Trophoblast cell (in vitro differentiated cells and primary cell): Measurements from ENCODE around the gene C1QTNF8.

Experiments
- DNase-seq, 2 donors: peaks; one replicate each; pipeline ENCODE4 v3.0.0-alpha.2; 2016
- H2AFZ ChIP-seq: 2 replicates; pipeline ENCODE4 v1.6.1; 2013; ENCODE audit warnings: low read length, moderate library complexity, mild to moderate bottlenecking; ENCODE audit not compliant: insufficient read depth, poor library complexity
- H2AK5ac ChIP-seq: 2 replicates; pipeline ENCODE4 v1.6.1; 2013; ENCODE audit warnings: mild to moderate bottlenecking, low read length
- H2BK120ac ChIP-seq: 2 replicates; pipeline ENCODE4 v1.6.1; 2013; ENCODE audit warnings: low read length, mild to moderate bottlenecking, moderate library complexity; ENCODE audit not compliant: insufficient read depth, poor library complexity
- H2BK12ac ChIP-seq: 2 replicates; pipeline ENCODE4 v1.6.1; 2013; ENCODE audit warnings: mild to moderate bottlenecking, low read length, moderate library complexity
- H2BK5ac ChIP-seq: 2 replicates; pipeline ENCODE4 v1.6.1; 2013; ENCODE audit warnings: low read length, low read depth, moderate library complexity, mild to moderate bottlenecking; ENCODE audit not compliant: poor library complexity
- H3K14ac ChIP-seq: 2 replicates; pipeline ENCODE4 v1.6.1; 2013; ENCODE audit warnings: mild to moderate bottlenecking, low read length
- H3K18ac ChIP-seq: 2 replicates; pipeline ENCODE4 v1.6.1; 2013; ENCODE audit warnings: mild to moderate bottlenecking, low read length
- H3K23ac ChIP-seq: 2 replicates; pipeline ENCODE4 v1.6.1; 2013; ENCODE audit warnings: low read length
- H3K27ac ChIP-seq: 2 replicates; pipeline ENCODE4 v1.5.1; 2013; ENCODE audit warnings: low read depth, mild to moderate bottlenecking, inconsistent platforms, low read length, moderate library complexity
- H3K27me3 ChIP-seq: 2 replicates; pipeline ENCODE4 v1.6.1; 2013; ENCODE audit warnings: inconsistent platforms, mild to moderate bottlenecking, low read length, moderate library complexity; ENCODE audit not compliant: insufficient read depth
- H3K36me3 ChIP-seq, 2 experiments: 1 replicate in 1 of 2; 2 replicates in 1 of 2; pipeline ENCODE4 v1.6.1; 2013; ENCODE audit warnings: low read length in 2 of 2, mild to moderate bottlenecking in 2 of 2, moderate library complexity in 1 of 2; ENCODE audit not compliant: insufficient read depth in 2 of 2, control insufficient read depth in 1 of 2
- H3K4ac ChIP-seq: 2 replicates; pipeline ENCODE4 v1.6.1; 2013; ENCODE audit warnings: low read depth, mild to moderate bottlenecking, low read length, moderate library complexity
- H3K4me1 ChIP-seq, 2 experiments: 1 replicate in 1 of 2; 2 replicates in 1 of 2; pipeline ENCODE4 v1.6.1; 2013; ENCODE audit warnings: low read length in 2 of 2, mild to moderate bottlenecking in 2 of 2, moderate library complexity in 1 of 2; ENCODE audit not compliant: insufficient read depth in 2 of 2, control insufficient read depth in 1 of 2
- H3K4me2 ChIP-seq: 2 replicates; pipeline ENCODE4 v1.6.1; 2013; ENCODE audit warnings: inconsistent platforms, mild to moderate bottlenecking, low read length, moderate library complexity
- H3K4me3 ChIP-seq: 2 replicates; pipeline ENCODE4 v1.5.1; 2013; ENCODE audit warnings: mild to moderate bottlenecking, low read depth, low read length, inconsistent platforms
- H3K79me1 ChIP-seq: one replicate; pipeline ENCODE4 v1.6.1; 2013; ENCODE audit warnings: low read length
- H3K79me2 ChIP-seq: 2 replicates; pipeline ENCODE4 v1.6.1; 2013; ENCODE audit warnings: low read length, mild to moderate bottlenecking; ENCODE audit not compliant: control insufficient read depth, insufficient read depth, poor library complexity
- H3K9ac ChIP-seq: 2 replicates; pipeline ENCODE4 v1.6.1; 2013; ENCODE audit warnings: mild to moderate bottlenecking, low read length
- H3K9me3 ChIP-seq: 2 replicates; pipeline ENCODE4 v1.6.1; 2013; ENCODE audit warnings: low read depth, mild to moderate bottlenecking, control low read depth, inconsistent platforms, low read length; ENCODE audit not compliant: insufficient read depth
- H4K12ac ChIP-seq: 2 replicates; pipeline ENCODE4 v1.6.1; 2013; ENCODE audit warnings: low read depth, mild to moderate bottlenecking, low read length, moderate library complexity
- H4K8ac ChIP-seq: 2 replicates; pipeline ENCODE4 v1.6.1; 2013; ENCODE audit warnings: low read depth, mild to moderate bottlenecking, low read length, moderate library complexity
- H4K91ac ChIP-seq: one replicate; pipeline ENCODE4 v1.6.1; 2013; ENCODE audit warnings: low read depth, mild to moderate bottlenecking, low read length, moderate library complexity
- WGBS: extraction: QIAGEN DNeasy Blood & Tissue Kit; methylation state at CpG from one replicate; pipeline ENCODE4 v1.1.7; 2013; ENCODE audit warnings: missing lambda C conversion rate; ENCODE audit not compliant: insufficient read length, insufficient coverage; ENCODE audit errors: extremely low coverage; 5-methylcytosine and 5-hydroxymethylcytosine counted together

C1QTNF8 gene

DNA sequence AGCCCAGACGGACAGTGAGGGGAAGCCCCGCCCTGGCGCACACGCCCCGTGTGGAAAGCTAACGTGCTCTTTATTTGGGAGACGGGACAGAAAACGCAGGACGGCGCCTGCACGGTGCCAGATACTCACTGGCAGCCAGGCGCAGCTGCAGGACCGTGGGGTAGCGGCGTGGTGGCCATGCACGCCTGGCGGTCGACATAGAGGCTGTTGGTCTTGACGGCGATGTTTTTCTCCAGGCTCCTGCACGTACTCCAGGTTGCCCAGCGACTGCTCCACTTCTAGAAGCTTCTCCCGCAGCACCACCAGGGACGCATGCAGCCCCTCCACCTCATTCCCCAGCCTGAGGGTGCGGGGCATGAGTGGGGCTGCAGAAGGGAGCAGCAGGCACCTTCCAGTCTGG lies 5.1 kb upstream of the C1QTNF8 start:
- no peaks in the 10 kb centered on the region for H3K9me3 ChIP-seq
- H2BK12ac ChIP-seq: no peak overlapping the region
- H3K4me3 ChIP-seq: no peak overlapping the region
- H4K8ac ChIP-seq: no peak overlapping the region
- H2BK120ac ChIP-seq: no peak overlapping the region
- H2AK5ac ChIP-seq: no peak overlapping the region
- no peak overlapping the region for H3K4me2 ChIP-seq
- no peak overlapping the region for H3K18ac ChIP-seq
- no peak overlapping the region for H3K27ac ChIP-seq
- no peaks in the 10 kb centered on the region for H3K79me2 ChIP-seq
- H3K4ac ChIP-seq: no peak overlapping the region
- H3K23ac ChIP-seq: no peak overlapping the region
- H3K9ac ChIP-seq: no peak overlapping the region
- no peak overlapping the region for H2AFZ ChIP-seq
- H2BK5ac ChIP-seq: no peak overlapping the region
- H3K27me3 ChIP-seq: no peaks in the 10 kb centered on the region
- peaks cover 3% of the 10 kb centered on the region for H3K79me1 ChIP-seq
- no peaks in the 10 kb centered on the region for H3K36me3 ChIP-seq
- no peak overlapping the region for H4K91ac ChIP-seq
- DNase-seq: no peak
- H4K12ac ChIP-seq: no peak overlapping the region
- H3K14ac ChIP-seq: no peak overlapping the region
- H3K4me1 ChIP-seq: peaks cover 6% of the 10 kb centered on the region in 2 experiments
- WGBS: no CpG with 5 or more reads among the region's 25 CpGs

DNA sequence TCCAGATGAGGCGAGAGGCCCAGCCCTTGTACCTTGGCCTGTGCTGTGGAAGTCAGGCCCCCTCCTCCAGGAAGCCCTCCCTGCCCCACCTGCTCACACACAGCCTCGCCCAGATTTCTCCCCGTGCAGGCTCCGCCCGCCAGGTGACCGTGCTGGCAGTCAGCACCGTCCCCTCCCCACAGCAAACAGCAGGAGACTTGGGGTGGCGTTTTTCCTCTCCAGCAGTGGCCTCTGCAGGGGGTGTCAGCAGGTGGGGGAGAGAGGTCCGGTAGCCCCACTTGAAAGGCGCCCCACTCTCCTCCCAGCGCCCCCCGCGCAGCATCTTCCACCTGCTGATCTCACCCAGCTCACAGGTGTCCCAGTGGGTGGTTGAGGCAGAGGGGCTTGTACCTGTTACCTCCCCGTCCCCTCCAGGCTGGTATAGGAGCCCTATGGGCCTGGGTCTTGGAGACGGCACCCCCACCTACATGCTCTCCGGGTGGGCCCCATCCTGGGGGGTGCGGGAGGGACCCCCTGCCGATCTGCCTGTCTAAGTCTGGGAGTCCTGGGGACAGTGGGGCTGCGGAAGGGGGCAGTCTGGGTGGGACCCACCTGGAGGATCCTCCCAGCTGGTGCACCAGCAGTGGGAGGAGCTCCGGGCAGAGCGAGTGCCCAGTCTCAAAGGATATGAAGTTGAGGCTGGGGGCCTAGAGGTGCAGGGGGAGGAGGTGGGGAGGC lies 4.2 kb upstream of the C1QTNF8 start:
- Histone ChIP-seq H2BK12ac (no peak overlapping the region), H2AK5ac (no peak overlapping the region), H3K18ac (no peak overlapping the region), H3K79me1 (peaks cover 3% of the 10 kb centered on the region), H3K27ac (no peak overlapping the region), H3K4ac (no peak overlapping the region), H3K4me3 (no peak overlapping the region), H4K91ac (no peak overlapping the region), H3K23ac (no peak overlapping the region), H3K4me2 (no peak overlapping the region), H2BK5ac (no peak overlapping the region), H4K8ac (no peak overlapping the region), H3K9me3 (no peaks in the 10 kb centered on the region), H2BK120ac (no peak overlapping the region), H3K9ac (no peak overlapping the region), H3K36me3 (no peaks in the 10 kb centered on the region), H3K27me3 (no peaks in the 10 kb centered on the region), H3K79me2 (no peaks in the 10 kb centered on the region), H4K12ac (no peak overlapping the region), H3K4me1 (peaks cover 6% of the 10 kb centered on the region in 2 experiments), H2AFZ (no peak overlapping the region), H3K14ac (no peak overlapping the region)
- DNase-seq: no peak
- WGBS: no CpG with 5 or more reads among the region's 21 CpGs

DNA sequence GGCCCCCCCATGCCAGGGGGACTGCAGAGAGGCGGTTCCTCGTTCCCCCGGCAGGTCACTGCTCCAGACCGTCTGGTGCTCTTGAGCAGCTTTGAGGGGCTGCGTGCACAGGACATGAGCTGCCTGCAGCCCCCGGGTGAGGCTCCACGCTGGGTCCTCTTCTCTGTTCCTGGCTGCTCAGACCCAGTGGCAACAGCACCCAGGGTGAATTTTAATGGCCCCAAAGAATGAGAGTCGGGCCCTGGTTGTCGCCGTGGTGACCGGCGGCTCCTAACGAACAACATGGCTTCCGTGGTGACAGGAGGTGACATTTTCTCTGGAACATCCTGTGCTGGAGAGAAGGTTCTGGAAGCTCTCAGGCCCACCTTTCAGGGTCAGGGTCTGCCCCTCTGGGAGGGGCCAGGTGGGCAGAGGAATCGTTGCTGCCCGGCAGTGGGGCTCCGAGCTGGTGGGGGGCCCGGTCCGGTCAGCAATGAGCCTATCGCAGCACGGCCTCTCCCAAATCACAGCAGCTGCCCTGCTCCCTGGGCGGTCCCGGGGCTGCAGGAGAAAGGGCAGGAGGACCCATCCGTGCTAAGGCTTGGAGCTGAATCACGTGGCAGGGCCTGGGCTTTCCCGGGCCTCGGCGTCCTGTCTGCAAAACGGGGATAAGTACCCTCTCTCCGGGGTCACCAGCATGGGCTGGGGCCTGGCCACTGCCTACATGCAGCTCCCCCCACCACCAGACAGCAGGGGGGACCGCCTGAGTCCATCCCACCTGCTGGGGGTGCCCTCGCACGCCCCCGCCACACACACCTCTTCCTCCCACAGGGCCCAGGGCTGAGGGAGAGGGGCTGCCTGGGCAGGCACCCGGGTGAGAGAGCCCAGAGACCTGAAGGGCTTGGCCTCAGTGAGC lies 3.4 kb upstream of the C1QTNF8 start:
- H3K9me3 ChIP-seq: no peaks in the 10 kb centered on the region
- no peaks in the 10 kb centered on the region for H3K36me3 ChIP-seq
- H2BK5ac ChIP-seq: no peak overlapping the region
- H2BK12ac ChIP-seq: no peak overlapping the region
- H3K14ac ChIP-seq: no peak overlapping the region
- peaks cover 3% of the 10 kb centered on the region for H3K79me1 ChIP-seq
- H3K23ac ChIP-seq: no peak overlapping the region
- H3K4ac ChIP-seq: no peak overlapping the region
- no peak overlapping the region for H3K4me3 ChIP-seq
- no peak overlapping the region for H4K12ac ChIP-seq
- H2AFZ ChIP-seq: no peak overlapping the region
- no CpG with 5 or more reads among the region's 35 CpGs for WGBS
- H3K9ac ChIP-seq: no peak overlapping the region
- H2BK120ac ChIP-seq: no peak overlapping the region
- H3K4me1 ChIP-seq: peaks cover 6% of the 10 kb centered on the region in 2 experiments
- H3K4me2 ChIP-seq: no peak overlapping the region
- DNase-seq: no peak
- H3K18ac ChIP-seq: no peak overlapping the region
- H2AK5ac ChIP-seq: no peak overlapping the region
- H3K79me2 ChIP-seq: no peaks in the 10 kb centered on the region
- no peak overlapping the region for H3K27ac ChIP-seq
- H3K27me3 ChIP-seq: no peaks in the 10 kb centered on the region
- H4K8ac ChIP-seq: no peak overlapping the region
- H4K91ac ChIP-seq: no peak overlapping the region

DNA sequence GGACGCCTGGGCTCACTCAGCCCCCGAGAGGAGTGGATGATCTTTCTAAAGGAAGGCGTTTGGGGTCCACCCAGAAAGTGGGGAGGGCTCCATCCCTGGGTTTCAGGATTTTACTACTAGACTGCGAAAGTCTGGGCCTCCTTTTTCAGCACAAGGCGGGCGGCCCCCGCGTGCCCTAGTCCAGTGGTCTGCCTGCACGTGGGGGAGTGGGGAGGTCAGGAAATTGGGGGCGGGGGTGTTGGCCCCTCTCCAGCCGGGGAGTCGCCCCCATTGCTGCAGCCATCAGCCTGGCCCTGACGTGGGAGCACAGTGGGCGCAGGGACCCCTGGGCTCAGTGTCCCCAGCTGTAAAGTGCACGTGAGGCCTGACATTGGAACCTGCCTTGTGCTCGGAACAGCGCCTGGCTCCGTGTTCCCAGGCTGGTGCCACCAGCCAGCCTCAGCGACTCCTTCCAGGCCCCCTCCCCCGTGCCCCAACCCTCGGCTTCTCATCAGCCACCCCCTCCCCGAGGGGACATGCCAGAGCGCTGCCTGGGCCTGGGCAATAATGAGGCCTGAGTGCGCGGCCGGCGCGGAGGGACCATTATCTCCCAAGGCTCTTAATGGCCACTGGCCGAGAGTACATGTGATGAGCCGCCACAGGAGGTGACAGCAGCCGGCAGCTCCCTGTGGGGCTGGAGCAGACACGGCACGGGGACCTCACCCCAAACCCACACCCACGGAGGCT lies 2.4 kb upstream of the C1QTNF8 start:
- H3K36me3 ChIP-seq: no peaks in the 10 kb centered on the region
- no peak overlapping the region for H3K14ac ChIP-seq
- no peak overlapping the region for H3K27ac ChIP-seq
- no peak overlapping the region for H4K91ac ChIP-seq
- H3K9me3 ChIP-seq: no peaks in the 10 kb centered on the region
- H2AK5ac ChIP-seq: no peak overlapping the region
- H3K4ac ChIP-seq: no peak overlapping the region
- no peak for DNase-seq
- no peak overlapping the region for H3K18ac ChIP-seq
- no peak overlapping the region for H4K12ac ChIP-seq
- no peak overlapping the region for H2BK120ac ChIP-seq
- WGBS: no CpG with 5 or more reads among the region's 34 CpGs
- H2AFZ ChIP-seq: no peak overlapping the region
- no peak overlapping the region for H3K9ac ChIP-seq
- no peak overlapping the region for H4K8ac ChIP-seq
- no peak overlapping the region for H3K4me3 ChIP-seq
- H2BK5ac ChIP-seq: no peak overlapping the region
- peaks cover 5 to 6% of the 10 kb centered on the region in 2 experiments for H3K4me1 ChIP-seq
- no peak overlapping the region for H2BK12ac ChIP-seq
- H3K27me3 ChIP-seq: no peaks in the 10 kb centered on the region
- no peak overlapping the region for H3K23ac ChIP-seq
- peaks cover 3% of the 10 kb centered on the region for H3K79me1 ChIP-seq
- no peak overlapping the region for H3K4me2 ChIP-seq
- H3K79me2 ChIP-seq: no peaks in the 10 kb centered on the region
